Measurements from ENCODE around the gene SOX4. TPM values are rescaled to one million over a fixed set of nuclear protein-coding genes. Genes with fewer than 3 reads are reported as not detected.

Gene SOX4
- total RNA-seq, 1 experiment from 2014 or later, result 67.0 TPM

DNA sequence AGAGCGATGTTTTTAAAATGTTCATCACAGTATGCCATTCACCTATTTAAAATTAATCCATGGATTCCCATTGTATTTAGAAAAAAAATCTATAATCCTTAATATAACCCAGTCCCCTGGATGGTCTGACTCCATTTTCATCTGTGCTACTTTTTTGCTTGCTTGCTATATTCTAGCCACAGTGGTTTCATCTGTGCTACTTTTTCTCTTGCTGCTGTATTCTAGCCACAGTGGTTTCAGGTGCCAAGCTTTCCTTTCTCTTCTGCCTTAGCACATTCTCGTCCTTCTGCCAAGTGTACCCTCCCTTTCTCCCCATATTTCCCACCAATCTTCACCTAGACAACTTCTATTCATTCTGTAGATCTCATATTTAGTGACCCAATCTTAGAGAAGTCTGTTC is 33.3 kb upstream of the SOX4 start:
- intact Hi-C loops (cut with micrococcal nuclease), result no loop called here
- H3K4me2 ChIP-seq (ENCODE audit: low read length), result no peak overlapping the region
- no peak overlapping the region for H2AFZ ChIP-seq (ENCODE audit: low read depth, low read length, poor library complexity, severe bottlenecking)
- DNase-seq (ENCODE audit: low read depth, low spot score) (no peak), ATAC-seq (no peak)
- H4K20me1 ChIP-seq (ENCODE audit: insufficient read depth), result no peaks in the 10 kb centered on the region
- no peaks in the 10 kb centered on the region for H3K9me2 ChIP-seq (ENCODE audit: insufficient read depth)
- no peaks in the 10 kb centered on the region for H3K27me3 ChIP-seq (ENCODE audit: insufficient read depth, low read length)
- H3K79me2 ChIP-seq (ENCODE audit: insufficient read depth, low read length), result no peaks in the 10 kb centered on the region
- H3K4me1 ChIP-seq (ENCODE audit: control insufficient read depth in 1 of 2, insufficient read depth in 2 of 2, low read length in 2 of 2), result no peaks in the 10 kb centered on the region
- POLR2A ChIA-PET, result no interaction called here
- no peak overlapping the region for H3K27ac ChIP-seq (ENCODE audit: low read depth, low read length)
- TF ChIP-seq RAD21 (IDR thresholded peaks at IDR 0.05; ENCODE audit: low read depth) (no peak), ELF1 (IDR thresholded peaks at IDR 0.05; ENCODE audit: borderline replicate concordance, low read depth) (no peak)
- TF ChIP-seq, protein P1, sequence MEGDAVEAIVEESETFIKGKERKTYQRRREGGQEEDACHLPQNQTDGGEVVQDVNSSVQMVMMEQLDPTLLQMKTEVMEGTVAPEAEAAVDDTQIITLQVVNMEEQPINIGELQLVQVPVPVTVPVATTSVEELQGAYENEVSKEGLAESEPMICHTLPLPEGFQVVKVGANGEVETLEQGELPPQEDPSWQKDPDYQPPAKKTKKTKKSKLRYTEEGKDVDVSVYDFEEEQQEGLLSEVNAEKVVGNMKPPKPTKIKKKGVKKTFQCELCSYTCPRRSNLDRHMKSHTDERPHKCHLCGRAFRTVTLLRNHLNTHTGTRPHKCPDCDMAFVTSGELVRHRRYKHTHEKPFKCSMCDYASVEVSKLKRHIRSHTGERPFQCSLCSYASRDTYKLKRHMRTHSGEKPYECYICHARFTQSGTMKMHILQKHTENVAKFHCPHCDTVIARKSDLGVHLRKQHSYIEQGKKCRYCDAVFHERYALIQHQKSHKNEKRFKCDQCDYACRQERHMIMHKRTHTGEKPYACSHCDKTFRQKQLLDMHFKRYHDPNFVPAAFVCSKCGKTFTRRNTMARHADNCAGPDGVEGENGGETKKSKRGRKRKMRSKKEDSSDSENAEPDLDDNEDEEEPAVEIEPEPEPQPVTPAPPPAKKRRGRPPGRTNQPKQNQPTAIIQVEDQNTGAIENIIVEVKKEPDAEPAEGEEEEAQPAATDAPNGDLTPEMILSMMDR (IDR thresholded peaks at IDR 0.05 in 2 of 3, conservative IDR thresholded peaks at IDR 0.05 in 1 of 3; ENCODE audit: borderline replicate concordance in 1 of 3, insufficient read depth in 1 of 3, low read depth in 2 of 3, low read length in 2 of 3), result no peak
- CTCF ChIA-PET, result no interaction called here
- H3K36me3 ChIP-seq (ENCODE audit: control insufficient read depth in 1 of 2, insufficient read depth in 2 of 2, low read length in 2 of 2), result no peaks in the 10 kb centered on the region
- H3K9ac ChIP-seq (ENCODE audit: low read length), result no peak overlapping the region
- BruUV-seq (replicated peaks), result no TSS peak
- no peaks in the 10 kb centered on the region for H3K9me3 ChIP-seq (ENCODE audit: control insufficient read depth in 1 of 2, insufficient read depth in 1 of 2, low read depth in 1 of 2, low read length in 2 of 2)
- RAD21 ChIA-PET (ENCODE audit: low non-redundant PET in 1 of 2, low total read pairs in 2 of 2, uncharacterized antibody in 2 of 2, unreplicated experiment in 2 of 2), result no interaction called here
- no peak overlapping the region for H3K4me3 ChIP-seq (replicated peaks in 1 of 2; ENCODE audit: low read depth in 1 of 2, low read length in 2 of 2)

DNA sequence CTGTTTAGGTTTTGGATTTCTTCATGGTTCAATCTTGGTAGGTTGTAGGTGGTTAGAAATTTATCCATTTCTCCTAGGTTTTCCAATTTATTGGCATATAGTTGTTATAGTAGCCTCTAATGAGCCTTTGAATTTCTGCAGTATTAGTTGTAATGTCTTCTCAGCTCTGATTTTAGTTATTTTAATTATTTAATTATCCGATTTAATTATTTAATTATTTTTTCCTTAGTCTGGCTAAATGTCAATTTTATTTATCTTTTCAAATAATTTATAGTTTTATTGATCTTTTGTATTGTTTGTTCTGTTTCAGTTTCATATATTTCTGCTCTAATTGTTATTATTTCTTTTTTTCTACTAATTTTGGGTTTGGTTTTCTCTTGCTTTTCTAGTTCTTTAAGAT is 28.1 kb upstream of the SOX4 start:
- ATAC-seq (no peak), DNase-seq (ENCODE audit: low read depth, low spot score) (no peak)
- ChIA-PET RAD21 (ENCODE audit: low non-redundant PET in 1 of 2, low total read pairs in 2 of 2, uncharacterized antibody in 2 of 2, unreplicated experiment in 2 of 2) (no interaction called here), POLR2A (no interaction called here), CTCF (no interaction called here)
- no peak overlapping the region for H3K4me3 ChIP-seq (replicated peaks in 1 of 2; ENCODE audit: low read depth in 1 of 2, low read length in 2 of 2)
- BruUV-seq (replicated peaks), result no TSS peak
- no peaks in the 10 kb centered on the region for H3K27me3 ChIP-seq (ENCODE audit: insufficient read depth, low read length)
- no peak overlapping the region for H3K9ac ChIP-seq (ENCODE audit: low read length)
- H2AFZ ChIP-seq (ENCODE audit: low read depth, low read length, poor library complexity, severe bottlenecking), result no peak overlapping the region
- no peaks in the 10 kb centered on the region for H3K4me1 ChIP-seq (ENCODE audit: control insufficient read depth in 1 of 2, insufficient read depth in 2 of 2, low read length in 2 of 2)
- H3K9me3 ChIP-seq (ENCODE audit: control insufficient read depth in 1 of 2, insufficient read depth in 1 of 2, low read depth in 1 of 2, low read length in 2 of 2), result no peaks in the 10 kb centered on the region
- intact Hi-C loops (cut with micrococcal nuclease), result no loop called here
- H3K27ac ChIP-seq (ENCODE audit: low read depth, low read length), result no peak overlapping the region
- no peaks in the 10 kb centered on the region for H3K9me2 ChIP-seq (ENCODE audit: insufficient read depth)
- no peaks in the 10 kb centered on the region for H3K36me3 ChIP-seq (ENCODE audit: control insufficient read depth in 1 of 2, insufficient read depth in 2 of 2, low read length in 2 of 2)
- no peak overlapping the region for H3K4me2 ChIP-seq (ENCODE audit: low read length)
- no peaks in the 10 kb centered on the region for H3K79me2 ChIP-seq (ENCODE audit: insufficient read depth, low read length)
- no peaks in the 10 kb centered on the region for H4K20me1 ChIP-seq (ENCODE audit: insufficient read depth)
- TF ChIP-seq SRF (IDR thresholded peaks at IDR 0.05; ENCODE audit: low read depth), result no peak
- no peak for TF ChIP-seq ELF1 (IDR thresholded peaks at IDR 0.05; ENCODE audit: borderline replicate concordance, low read depth)
- no peak for TF ChIP-seq EGR1 (IDR thresholded peaks at IDR 0.05; ENCODE audit: low read depth)
- TF ChIP-seq YY1 (IDR thresholded peaks at IDR 0.05; ENCODE audit: extremely low read depth, insufficient replicate concordance, low read depth, low read length), result no peak
- TF ChIP-seq, protein P1 (IDR thresholded peaks at IDR 0.05 in 2 of 3, conservative IDR thresholded peaks at IDR 0.05 in 1 of 3; ENCODE audit: borderline replicate concordance in 1 of 3, insufficient read depth in 1 of 3, low read depth in 2 of 3, low read length in 2 of 3), result no peak
- TF ChIP-seq, protein P2, sequence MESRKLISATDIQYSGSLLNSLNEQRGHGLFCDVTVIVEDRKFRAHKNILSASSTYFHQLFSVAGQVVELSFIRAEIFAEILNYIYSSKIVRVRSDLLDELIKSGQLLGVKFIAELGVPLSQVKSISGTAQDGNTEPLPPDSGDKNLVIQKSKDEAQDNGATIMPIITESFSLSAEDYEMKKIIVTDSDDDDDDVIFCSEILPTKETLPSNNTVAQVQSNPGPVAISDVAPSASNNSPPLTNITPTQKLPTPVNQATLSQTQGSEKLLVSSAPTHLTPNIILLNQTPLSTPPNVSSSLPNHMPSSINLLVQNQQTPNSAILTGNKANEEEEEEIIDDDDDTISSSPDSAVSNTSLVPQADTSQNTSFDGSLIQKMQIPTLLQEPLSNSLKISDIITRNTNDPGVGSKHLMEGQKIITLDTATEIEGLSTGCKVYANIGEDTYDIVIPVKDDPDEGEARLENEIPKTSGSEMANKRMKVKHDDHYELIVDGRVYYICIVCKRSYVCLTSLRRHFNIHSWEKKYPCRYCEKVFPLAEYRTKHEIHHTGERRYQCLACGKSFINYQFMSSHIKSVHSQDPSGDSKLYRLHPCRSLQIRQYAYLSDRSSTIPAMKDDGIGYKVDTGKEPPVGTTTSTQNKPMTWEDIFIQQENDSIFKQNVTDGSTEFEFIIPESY (IDR thresholded peaks at IDR 0.05; ENCODE audit: extremely low read depth, insufficient replicate concordance, low read length), result no peak
- TF ChIP-seq EZH2 (IDR thresholded peaks at IDR 0.05), result no peak
- TF ChIP-seq, protein P3, sequence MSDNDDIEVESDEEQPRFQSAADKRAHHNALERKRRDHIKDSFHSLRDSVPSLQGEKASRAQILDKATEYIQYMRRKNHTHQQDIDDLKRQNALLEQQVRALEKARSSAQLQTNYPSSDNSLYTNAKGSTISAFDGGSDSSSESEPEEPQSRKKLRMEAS (IDR thresholded peaks at IDR 0.05), result no peak
- TF ChIP-seq RAD21 (IDR thresholded peaks at IDR 0.05; ENCODE audit: low read depth), result no peak
- no peak for TF ChIP-seq SP1 (IDR thresholded peaks at IDR 0.05; ENCODE audit: low read depth)
- TF ChIP-seq ZNF274 (IDR thresholded peaks at IDR 0.05; ENCODE audit: low read depth, low read length), result no peak
- no peak for TF ChIP-seq POLR2AphosphoS5 (IDR thresholded peaks at IDR 0.05; ENCODE audit: low read depth, low read length)
- no peak for TF ChIP-seq TCF7L2 (IDR thresholded peaks at IDR 0.05; ENCODE audit: borderline replicate concordance, extremely low read depth, insufficient read depth, insufficient read length)
